SIG-M5 treated with dmso at 0.1 percent for 504 hours (cell line): Measurements from ENCODE around the gene ADAMTS9.

ENCODE experiments used
- DNase-seq: peaks from one replicate; lab custom pipeline; 2025; ENCODE audit not compliant: unreplicated experiment; lab: John Stamatoyannopoulos, UW

ADAMTS9 gene

GRCh38 chr3:64685800-64686445 is 1.9 kb downstream of the ADAMTS9 start:
- DNase-seq = peak; percentile 83

DNA sequence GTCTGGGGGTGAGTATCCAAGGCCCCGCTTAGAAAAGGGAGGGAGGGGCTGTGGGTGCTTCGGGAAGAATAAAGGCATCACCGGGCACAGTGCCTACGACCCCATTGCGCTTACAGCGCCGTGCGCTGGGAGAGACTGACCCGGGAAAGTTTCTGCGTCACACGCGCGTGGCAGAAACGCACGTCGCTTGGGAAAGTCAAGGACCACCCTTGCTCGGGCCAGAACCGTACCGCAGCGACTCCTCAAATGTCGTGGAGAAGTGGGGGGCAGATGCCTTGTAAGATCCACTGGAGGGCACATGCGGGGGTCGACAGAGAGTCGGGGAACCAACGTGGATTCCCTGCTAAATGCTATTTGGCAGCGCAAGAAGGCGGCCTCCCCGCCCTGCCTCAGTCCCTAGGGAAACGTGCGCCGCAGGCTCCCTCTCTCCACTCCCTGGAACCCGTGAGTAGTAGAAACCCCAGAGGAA is 2.4 kb downstream of the ADAMTS9 start:
- DNase-seq = no peak

DNA sequence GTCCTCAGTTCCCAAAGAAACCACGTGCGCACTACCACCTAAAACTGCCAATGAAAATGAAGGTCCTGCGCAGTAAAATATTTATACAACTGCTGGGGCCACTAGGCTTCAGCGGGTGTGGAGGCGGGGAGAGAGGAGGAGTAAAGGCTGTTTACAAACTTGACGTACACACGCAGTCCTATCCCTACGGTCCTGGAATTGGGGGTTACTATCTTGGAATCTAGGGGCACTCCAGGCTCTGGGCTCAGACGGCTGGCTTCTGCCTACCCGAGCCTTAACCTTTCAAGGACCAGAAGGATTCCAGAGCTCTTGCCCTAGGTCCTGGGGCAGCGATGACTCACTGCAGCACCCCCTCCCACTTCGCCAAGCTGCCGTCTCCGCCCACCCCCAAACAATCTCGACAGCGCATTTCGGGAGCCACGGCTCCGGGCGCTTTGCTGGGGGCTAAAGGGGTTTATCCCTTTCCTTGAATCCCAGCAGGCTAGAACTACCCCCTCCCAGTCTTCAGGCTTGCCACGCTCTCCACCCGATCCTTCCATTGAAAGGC is 3.0 kb downstream of the ADAMTS9 start:
- DNase-seq = no peak

DNA sequence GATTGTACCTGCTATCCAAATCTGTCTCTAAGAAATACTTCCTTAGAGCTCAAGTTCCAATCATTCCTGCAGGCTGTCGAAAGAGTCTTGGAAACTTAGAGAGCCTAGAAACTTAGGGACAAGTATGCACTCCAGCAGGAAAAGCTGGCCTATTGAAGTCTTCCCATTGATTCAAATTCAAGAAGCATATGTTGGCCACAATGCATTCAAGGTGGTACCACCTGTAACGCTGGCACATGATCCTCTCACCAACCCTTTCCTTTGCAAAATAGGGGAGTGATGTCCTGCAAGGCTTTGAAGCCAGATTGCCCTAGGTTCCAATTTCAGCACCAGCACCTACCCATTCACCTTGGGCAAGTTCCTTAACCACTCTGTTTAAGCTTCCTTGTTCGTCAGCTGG is 6.0 kb downstream of the ADAMTS9 start:
- DNase-seq = no peak

DNA sequence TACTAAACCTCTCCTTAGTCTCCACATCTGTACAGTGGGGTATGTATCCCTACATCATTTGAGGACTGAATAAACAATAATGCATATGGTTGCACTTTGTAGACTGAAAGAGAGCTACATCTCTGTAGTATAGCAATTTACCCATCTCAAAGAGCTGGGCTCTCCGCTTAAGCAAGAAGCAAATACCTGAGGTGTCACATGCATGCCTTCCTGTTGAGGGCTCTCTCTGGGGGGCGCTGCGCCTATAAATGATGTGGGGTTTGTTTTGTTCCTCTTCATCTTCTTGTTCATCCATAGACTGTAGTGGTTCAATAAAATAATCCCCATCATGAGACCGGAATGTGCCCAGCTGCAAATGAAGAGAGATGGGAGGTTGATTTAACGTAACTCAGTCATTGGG is 6.8 kb downstream of the ADAMTS9 start:
- DNase-seq = no peak

- no peak for DNase-seq
Observed at GRCh38 chr3:64680334-64680733, 7.5 kb downstream of the ADAMTS9 start.

DNA sequence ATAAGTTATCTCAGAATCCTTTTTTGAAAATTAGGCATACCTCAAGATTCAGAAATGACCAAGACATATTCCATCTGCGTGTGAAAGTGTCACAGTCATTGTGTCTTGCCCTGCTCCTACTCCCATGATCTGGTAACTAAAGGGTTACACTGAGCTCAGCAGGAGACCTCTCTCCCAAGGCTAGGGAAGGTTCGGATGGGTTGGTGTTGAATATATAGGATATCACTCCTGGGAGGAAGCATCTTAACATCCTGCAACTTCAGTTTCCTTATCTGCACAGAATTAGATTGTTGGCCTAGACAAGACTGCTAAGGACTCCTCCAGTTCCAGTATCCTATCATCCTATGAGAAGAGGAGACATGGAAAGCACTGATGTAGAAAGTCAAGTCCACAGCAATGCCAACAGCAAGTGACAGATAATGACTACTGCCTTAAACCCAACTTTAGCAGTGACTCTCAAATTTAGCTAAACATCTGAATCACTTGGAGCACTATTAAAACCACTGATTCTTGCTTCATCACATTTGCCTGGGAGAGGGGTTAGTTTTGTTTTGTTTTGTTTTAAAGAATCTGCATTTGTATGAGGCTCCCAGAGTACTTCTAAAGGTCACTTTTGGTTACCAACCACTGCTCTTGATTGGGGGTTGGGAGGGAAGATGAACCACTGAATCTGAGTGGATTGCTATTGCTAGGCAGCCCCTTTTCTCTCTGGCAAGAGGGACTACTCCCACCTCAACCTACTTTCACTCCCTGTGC is 9.7 kb downstream of the ADAMTS9 start:
- DNase-seq = no peak

- no peak for DNase-seq
Observed at GRCh38 chr3:64676831-64677230, 11.0 kb downstream of the ADAMTS9 start.

DNA sequence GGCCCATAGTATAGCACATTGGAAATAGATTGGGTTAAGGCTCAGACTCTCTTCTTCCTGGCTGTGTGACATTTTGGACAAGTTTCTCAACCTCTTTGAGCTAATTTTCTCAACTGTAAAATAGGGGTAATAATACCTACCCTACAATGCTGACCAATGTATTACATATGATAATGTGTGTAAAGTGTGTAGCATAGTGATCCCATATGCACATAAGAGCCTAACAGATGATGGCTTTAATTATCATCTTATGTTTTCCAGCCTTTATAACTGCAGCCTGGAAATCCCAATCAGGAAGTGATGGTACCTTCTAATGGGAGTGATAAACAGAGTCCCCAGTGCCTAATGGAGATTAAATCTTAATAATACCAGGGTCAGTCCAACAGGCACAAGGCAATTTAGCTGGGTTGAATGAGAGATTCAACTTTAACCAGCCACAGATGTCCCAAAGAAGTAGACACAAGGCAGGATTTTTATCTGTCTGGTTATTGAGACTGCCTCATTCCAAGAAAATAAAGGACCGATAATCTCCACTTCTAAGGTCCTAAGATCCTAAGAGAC is 12.0 kb downstream of the ADAMTS9 start:
- DNase-seq = no peak

GRCh38 chr3:64674591-64675076 is 13.2 kb downstream of the ADAMTS9 start:
- DNase-seq = no peak

- DNase-seq = no peak
Observed at GRCh38 chr3:64673159-64673715, 14.6 kb downstream of the ADAMTS9 start.

GRCh38 chr3:64668582-64669510 is 19.0 kb downstream of the ADAMTS9 start:
- no peak for DNase-seq

DNA sequence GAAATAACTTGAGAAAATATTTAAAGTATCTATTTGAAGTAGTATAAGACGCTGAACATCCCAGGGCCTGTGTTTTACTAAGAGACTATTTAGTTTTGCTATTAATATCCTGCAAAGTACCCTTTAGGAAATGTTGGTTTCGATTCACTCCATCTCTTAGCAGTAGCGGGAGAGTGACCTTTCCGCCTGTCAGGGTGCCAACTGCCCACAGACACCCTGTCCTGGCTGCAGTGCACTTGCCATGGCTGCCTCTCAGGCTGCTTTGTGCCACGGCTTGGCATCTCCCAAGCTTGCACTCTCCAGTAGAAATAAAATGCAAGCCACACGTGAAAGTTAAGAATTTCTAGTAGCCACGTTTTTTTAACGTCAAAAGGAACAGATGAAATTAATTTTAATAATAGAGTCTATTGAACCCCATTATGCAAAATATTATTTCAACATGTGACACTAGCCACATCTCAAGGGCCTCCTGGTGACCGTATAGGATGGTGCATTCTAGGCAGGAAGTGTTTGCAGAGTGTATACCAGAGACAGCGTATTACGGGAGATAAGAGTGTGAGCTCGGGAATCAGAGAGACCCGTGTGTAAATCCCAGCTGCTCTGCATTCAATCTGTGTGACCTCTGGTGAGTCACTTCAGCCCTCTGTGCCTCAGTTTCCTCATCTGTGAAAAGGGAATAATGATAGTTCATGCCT is 19.8 kb downstream of the ADAMTS9 start:
- DNase-seq = no peak

DNA sequence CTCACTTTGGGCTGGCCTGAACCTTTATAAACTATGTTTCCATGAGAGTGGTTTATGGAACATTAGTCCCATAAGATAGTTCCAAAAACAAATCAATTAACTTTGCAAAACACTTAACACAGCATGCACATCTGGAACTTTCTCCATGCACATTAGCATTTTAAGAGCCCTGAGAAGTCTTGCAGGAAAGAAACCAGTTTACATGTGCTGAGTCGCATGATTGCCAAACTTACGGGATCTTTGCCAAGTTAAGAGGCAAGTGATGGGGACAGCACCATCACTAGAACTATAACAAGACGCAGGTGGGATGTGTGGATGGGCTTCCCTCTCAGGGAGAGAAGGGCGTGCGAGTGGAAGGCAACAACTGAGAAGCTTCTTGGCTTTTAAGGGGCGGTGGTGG is 20.7 kb downstream of the ADAMTS9 start:
- DNase-seq = no peak

- DNase-seq = no peak
Observed at GRCh38 chr3:64666171-64666588, 21.6 kb downstream of the ADAMTS9 start.

DNA sequence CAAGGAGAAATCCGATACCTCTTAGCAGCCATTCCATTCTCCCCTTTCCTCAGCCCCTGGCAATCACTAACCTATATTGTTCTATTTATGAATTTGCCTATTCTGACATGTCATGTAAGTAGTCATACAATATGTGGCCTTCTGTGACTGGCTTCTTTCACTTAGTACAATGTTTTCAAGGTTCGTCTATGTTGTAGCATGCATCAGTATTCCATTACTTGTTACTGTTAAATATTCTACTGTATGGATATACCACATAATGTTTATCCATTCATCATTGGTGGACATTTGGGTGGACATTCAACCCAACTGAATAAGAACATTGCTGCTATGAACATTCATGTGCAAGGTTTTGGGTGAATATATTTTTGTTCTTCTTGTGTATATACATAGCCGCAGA is 23.4 kb downstream of the ADAMTS9 start:
- no peak for DNase-seq

DNA sequence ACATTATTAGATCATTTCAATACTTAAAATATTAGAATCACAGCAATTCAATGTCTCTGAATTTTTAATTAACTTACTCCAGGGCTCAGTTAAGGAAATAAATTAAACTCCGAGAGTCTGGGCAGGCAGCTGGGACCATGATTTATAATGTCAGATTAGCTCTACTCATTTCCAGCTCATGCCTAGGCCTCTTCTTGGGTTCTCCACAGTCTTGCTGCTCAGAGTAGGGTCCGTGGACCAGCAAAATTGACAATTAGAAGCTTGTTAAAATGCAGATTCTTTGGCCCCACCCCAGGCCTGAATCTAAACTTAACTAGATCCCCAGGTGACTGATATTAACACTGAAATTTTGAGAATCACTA is 28.2 kb downstream of the ADAMTS9 start:
- no peak for DNase-seq

DNA sequence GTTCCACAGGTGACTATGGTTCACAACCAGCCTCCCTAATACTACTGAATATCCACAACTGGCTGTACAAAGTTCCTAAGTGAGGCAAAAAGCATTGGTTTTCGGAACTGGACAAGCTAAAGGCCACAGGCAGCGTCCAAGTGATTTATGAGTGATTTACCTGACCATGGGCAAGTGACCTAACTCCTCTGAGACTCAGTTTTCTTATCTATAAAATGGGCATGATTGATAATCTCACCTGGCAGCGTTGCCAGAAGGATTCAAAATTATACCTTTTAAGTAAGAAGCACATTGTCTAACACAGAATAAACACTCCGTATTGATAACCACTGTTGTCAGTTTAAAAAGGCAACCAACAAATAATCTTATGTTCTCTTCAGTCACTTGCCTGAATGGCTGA is 29.8 kb downstream of the ADAMTS9 start:
- DNase-seq = no peak

GRCh38 chr3:64656544-64656943 is 31.3 kb downstream of the ADAMTS9 start:
- DNase-seq = no peak

- DNase-seq = no peak
Observed at GRCh38 chr3:64655160-64655559, 32.6 kb downstream of the ADAMTS9 start.
